ENCODE results near the gene DCLRE1A. TPM values are rescaled to one million over a fixed set of nuclear protein-coding genes. Genes with fewer than 3 reads are reported as not detected.

Gene DCLRE1A
- total and polyA plus RNA-seq, 2 donors (not counting 1 experiment from before 2014, with no cell fraction given), result 1.4 to 2.4 TPM

DNA sequence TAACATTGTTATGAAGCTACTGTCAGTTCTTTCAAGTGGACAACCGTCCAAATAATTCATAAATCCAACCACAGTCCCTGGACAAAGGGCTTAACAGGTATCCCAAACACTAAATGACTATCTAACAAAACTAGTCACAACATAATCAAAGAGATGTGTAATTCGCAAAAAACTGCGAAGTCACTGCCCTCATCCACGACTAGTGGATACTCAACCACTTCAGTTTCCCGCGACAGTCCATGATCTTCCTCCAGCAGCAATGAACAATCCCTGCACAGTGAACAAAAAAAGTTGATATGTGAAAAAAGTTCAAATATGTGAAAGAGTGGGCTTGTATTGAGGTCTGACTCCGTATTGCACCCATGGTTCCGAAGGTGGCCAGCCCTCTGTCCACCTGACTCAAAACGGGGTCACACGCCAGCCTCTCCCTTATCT lies 287 bp downstream of the DCLRE1A start:
- Histone ChIP-seq H3K27ac (ENCODE audit: low read length in 2 of 2) (peak overlapping the region; percentile 86 to 95), H3K9ac (ENCODE audit: low read length) (peak overlapping the region; percentile 89), H3K4me1 (ENCODE audit: control insufficient read depth in 2 of 2, insufficient read depth in 2 of 2, low read length in 2 of 2) (peaks cover 23 to 29% of the 10 kb centered on the region in 2 donors), H4K20me1 (ENCODE audit: control insufficient read depth, insufficient read depth, low read length, poor library complexity, severe bottlenecking) (no peaks in the 10 kb centered on the region), H3K79me2 (ENCODE audit: control insufficient read depth, insufficient read depth, low read length) (peaks cover 44% of the 10 kb centered on the region), H3K4me2 (replicated peaks; ENCODE audit: low read depth, low read length, poor library complexity, severe bottlenecking) (peak overlapping the region; percentile 73), H3K9me3 (ENCODE audit: control extremely low read depth in 1 of 3, control insufficient read depth in 2 of 3, insufficient read depth in 1 of 3, low read length in 2 of 3) (no peaks in the 10 kb centered on the region), H3K27me3 (replicated peaks in 1 of 4; ENCODE audit: control extremely low read depth in 1 of 4, control insufficient read depth in 3 of 4, insufficient read depth in 4 of 4, low read length in 3 of 4) (no peaks in the 10 kb centered on the region), H2AFZ (ENCODE audit: insufficient read depth, low read depth, low read length, poor library complexity, severe bottlenecking) (peak overlapping the region; percentile 97), H3K4me3 (ENCODE audit: control extremely low read depth in 1 of 5, extremely low read depth in 1 of 5, insufficient read depth in 1 of 5, low read depth in 2 of 5, low read length in 4 of 5) (peak overlapping the region; percentile 86 to 98 (median 90)), H3K36me3 (replicated peaks in 1 of 2; ENCODE audit: control extremely low read depth in 1 of 2, control insufficient read depth in 1 of 2, extremely low read depth in 1 of 2, insufficient read depth in 2 of 2, low read length in 1 of 2) (no peaks in the 10 kb centered on the region)
- CTCF ChIA-PET, result no interaction called here
- ATAC-seq (ENCODE audit: low read depth) (no peak), DNase-seq (no peak)
- Mint-ChIP-seq H3K27ac (peak overlapping the region; percentile 99), H3K9me3 (ENCODE audit: insufficient read depth) (no peaks in the 10 kb centered on the region), H3K27me3 (no peaks in the 10 kb centered on the region), H3K4me1 (peaks cover 48% of the 10 kb centered on the region), H3K4me3 (peak overlapping the region; percentile 96)
- TF ChIP-seq EZH2 (IDR thresholded peaks at IDR 0.05; ENCODE audit: borderline replicate concordance, insufficient read depth, low read depth, low read length, poor library complexity, severe bottlenecking), result no peak
- TF ChIP-seq, protein P1, sequence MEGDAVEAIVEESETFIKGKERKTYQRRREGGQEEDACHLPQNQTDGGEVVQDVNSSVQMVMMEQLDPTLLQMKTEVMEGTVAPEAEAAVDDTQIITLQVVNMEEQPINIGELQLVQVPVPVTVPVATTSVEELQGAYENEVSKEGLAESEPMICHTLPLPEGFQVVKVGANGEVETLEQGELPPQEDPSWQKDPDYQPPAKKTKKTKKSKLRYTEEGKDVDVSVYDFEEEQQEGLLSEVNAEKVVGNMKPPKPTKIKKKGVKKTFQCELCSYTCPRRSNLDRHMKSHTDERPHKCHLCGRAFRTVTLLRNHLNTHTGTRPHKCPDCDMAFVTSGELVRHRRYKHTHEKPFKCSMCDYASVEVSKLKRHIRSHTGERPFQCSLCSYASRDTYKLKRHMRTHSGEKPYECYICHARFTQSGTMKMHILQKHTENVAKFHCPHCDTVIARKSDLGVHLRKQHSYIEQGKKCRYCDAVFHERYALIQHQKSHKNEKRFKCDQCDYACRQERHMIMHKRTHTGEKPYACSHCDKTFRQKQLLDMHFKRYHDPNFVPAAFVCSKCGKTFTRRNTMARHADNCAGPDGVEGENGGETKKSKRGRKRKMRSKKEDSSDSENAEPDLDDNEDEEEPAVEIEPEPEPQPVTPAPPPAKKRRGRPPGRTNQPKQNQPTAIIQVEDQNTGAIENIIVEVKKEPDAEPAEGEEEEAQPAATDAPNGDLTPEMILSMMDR (IDR thresholded peaks at IDR 0.05), result no peak
- intact Hi-C loops (cut with micrococcal nuclease), result loop anchor here (2.0 kb wide), 2 partner anchors 321 to 967 kb away; partner anchors contain the start of genes CCDC186 and FHIP2A
- 23% methylated on average over 7 of the region's 10 CpGs for WGBS (ENCODE audit: insufficient coverage)
- POLR2A ChIA-PET, result no interaction called here

DNA sequence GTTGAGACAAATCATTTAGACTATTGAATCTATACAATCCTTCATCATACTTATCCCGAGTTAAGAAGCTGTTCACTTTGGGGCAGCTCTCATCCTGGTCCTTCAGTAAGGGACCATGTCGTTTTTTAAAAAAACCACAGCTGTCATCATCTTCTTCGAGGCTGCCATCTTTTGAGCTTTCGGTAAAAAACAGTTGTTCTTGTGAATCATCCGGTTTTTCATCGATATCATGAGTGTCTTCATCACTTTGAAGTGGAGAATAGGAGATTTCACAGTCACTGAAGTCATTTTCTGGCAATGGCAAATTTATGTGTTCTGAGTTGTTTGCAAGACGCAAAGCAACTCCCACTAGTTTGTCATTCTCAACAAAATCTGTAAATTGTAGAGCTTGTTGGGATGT lies 3.9 kb downstream of the DCLRE1A start:
- Mint-ChIP-seq H3K4me1 (peaks cover 27% of the 10 kb centered on the region), H3K27ac (no peak overlapping the region), H3K27me3 (no peaks in the 10 kb centered on the region), H3K4me3 (no peak overlapping the region), H3K9me3 (ENCODE audit: insufficient read depth) (no peaks in the 10 kb centered on the region)
- intact Hi-C loops (cut with micrococcal nuclease), result no loop called here
- Histone ChIP-seq H3K9ac (ENCODE audit: low read length) (no peak overlapping the region), H2AFZ (ENCODE audit: insufficient read depth, low read depth, low read length, poor library complexity, severe bottlenecking) (no peak overlapping the region), H3K4me2 (replicated peaks; ENCODE audit: low read depth, low read length, poor library complexity, severe bottlenecking) (no peak overlapping the region), H4K20me1 (ENCODE audit: control insufficient read depth, insufficient read depth, low read length, poor library complexity, severe bottlenecking) (no peaks in the 10 kb centered on the region), H3K27me3 (replicated peaks in 1 of 4; ENCODE audit: control extremely low read depth in 1 of 4, control insufficient read depth in 3 of 4, insufficient read depth in 4 of 4, low read length in 3 of 4) (no peaks in the 10 kb centered on the region), H3K27ac (ENCODE audit: low read length in 2 of 2) (no peak overlapping the region), H3K79me2 (ENCODE audit: control insufficient read depth, insufficient read depth, low read length) (peaks cover 19% of the 10 kb centered on the region), H3K4me1 (ENCODE audit: control insufficient read depth in 2 of 2, insufficient read depth in 2 of 2, low read length in 2 of 2) (peaks cover 11 to 15% of the 10 kb centered on the region in 2 donors), H3K36me3 (replicated peaks in 1 of 2; ENCODE audit: control extremely low read depth in 1 of 2, control insufficient read depth in 1 of 2, extremely low read depth in 1 of 2, insufficient read depth in 2 of 2, low read length in 1 of 2) (no peaks in the 10 kb centered on the region), H3K4me3 (ENCODE audit: control extremely low read depth in 1 of 5, extremely low read depth in 1 of 5, insufficient read depth in 1 of 5, low read depth in 2 of 5, low read length in 4 of 5) (no peak overlapping the region), H3K9me3 (ENCODE audit: control extremely low read depth in 1 of 3, control insufficient read depth in 2 of 3, insufficient read depth in 1 of 3, low read length in 2 of 3) (no peaks in the 10 kb centered on the region)
- CTCF ChIA-PET, result interaction anchor here (1.1 kb wide), 1 partner anchor 171 kb away, joined by 3 read pairs; the partner anchor contains the start of gene CASP7
- ATAC-seq (ENCODE audit: low read depth) (no peak), DNase-seq (no peak)
- POLR2A ChIA-PET, result no interaction called here
- TF ChIP-seq, protein P1 (IDR thresholded peaks at IDR 0.05), result no peak
- no peak for TF ChIP-seq EZH2 (IDR thresholded peaks at IDR 0.05; ENCODE audit: borderline replicate concordance, insufficient read depth, low read depth, low read length, poor library complexity, severe bottlenecking)
- 98% methylated on average over 4 of the region's 7 CpGs for WGBS (ENCODE audit: insufficient coverage)

All from B cell (primary cell).